HCEC 1CT (cell line): ENCODE data around the gene NELFE.
"Not testable (repeated sequence)": the region's sequence is repeated elsewhere in the genome, so short reads cannot be mapped to it uniquely, and the experiment has no call there.

Source experiments
- DNase-seq: peaks from one replicate; pipeline ENCODE4 v3.0.0-alpha.2; 2017

The NELFE gene

GRCh38 chr6:31911826-31912585 is 46.8 kb downstream of the NELFE start:
- no peak for DNase-seq

GRCh38 chr6:31909298-31909697 is 49.5 kb downstream of the NELFE start:
- DNase-seq: not testable (repeated sequence)

- DNase-seq: peak; percentile 59
Observed at GRCh38 chr6:31908791-31909190, 50.0 kb downstream of the NELFE start.

- DNase-seq: not testable (repeated sequence)
Observed at GRCh38 chr6:31908255-31908654, 50.5 kb downstream of the NELFE start.

GRCh38 chr6:31907158-31907813 is 51.5 kb downstream of the NELFE start:
- DNase-seq: peak; percentile 57

GRCh38 chr6:31906727-31907126 is 52.0 kb downstream of the NELFE start:
- not testable (repeated sequence) for DNase-seq

GRCh38 chr6:31906122-31906521 is 52.6 kb downstream of the NELFE start:
- no peak for DNase-seq

- no peak for DNase-seq
Observed at GRCh38 chr6:31905041-31905440, 53.7 kb downstream of the NELFE start.

GRCh38 chr6:31903957-31904356 is 54.8 kb downstream of the NELFE start:
- DNase-seq: no peak
